WTC11 (cell line): Measurements from ENCODE around the gene MMAA. TPM values are rescaled to one million over a fixed set of nuclear protein-coding genes. Genes with fewer than 3 reads are reported as not detected.
"Not testable (repeated sequence)": the region's sequence is repeated elsewhere in the genome, so short reads cannot be mapped to it uniquely, and the experiment has no call there.

Experiments
- ATAC-seq: fragments of 200-7000 bp; cut with Tn5 transposase; 2 replicates; pipeline ENCODE4 v1.10.0; 2021; ENCODE audit warnings: mild to moderate bottlenecking, moderate library complexity
- CTCF ChIA-PET: fragments of 300-600 bp; sonication (Branson Sonifier 250); formaldehyde crosslinking; loops from one replicate; lab custom pipeline; 2021; ENCODE audit warnings: antibody characterized with exemption; lab: Charles Lee
- POLR2A ChIA-PET: fragments of 350-600 bp; sonication (Branson Sonifier 250); formaldehyde crosslinking; loops from one replicate; lab custom pipeline; 2021; ENCODE audit warnings: antibody characterized with exemption; lab: Charles Lee
- DNase-seq: peaks from one replicate; pipeline ENCODE4 v3.0.0; 2021; ENCODE audit warnings: low spot score
- H3K27ac Mint-ChIP-seq: 2 replicates; pipeline ENCODE4 v1.8.0; 2021; ENCODE audit warnings: mixed read lengths
- H3K27me3 Mint-ChIP-seq: 2 replicates; pipeline ENCODE4 v1.8.0; 2021; ENCODE audit warnings: low read depth, mild to moderate bottlenecking, moderate library complexity, mixed read lengths
- H3K36me3 Mint-ChIP-seq: 2 replicates; pipeline ENCODE4 v1.8.0; 2021; ENCODE audit warnings: mixed read lengths
- H3K4me1 Mint-ChIP-seq: 2 replicates; pipeline ENCODE4 v1.8.0; 2022; ENCODE audit warnings: mixed read lengths
- H3K4me3 Mint-ChIP-seq: 2 replicates; pipeline ENCODE4 v1.8.0; 2021; ENCODE audit warnings: mild to moderate bottlenecking, moderate library complexity, mixed read lengths
- H3K9me3 Mint-ChIP-seq: 2 replicates; pipeline ENCODE4 v1.8.0; 2021; ENCODE audit warnings: mixed read lengths
- ARID4B ChIP-seq: sonication (generic); formaldehyde crosslinking; IDR thresholded peaks from 2 replicates; pipeline ENCODE4 v1.8.0; 2023; ENCODE audit warnings: missing genetic modification reagents, mild to moderate bottlenecking, borderline replicate concordance
- ETV6 ChIP-seq: sonication (generic); formaldehyde crosslinking; IDR thresholded peaks from 2 replicates; pipeline ENCODE4 v1.8.1; 2022; ENCODE audit warnings: mild to moderate bottlenecking, missing genetic modification reagents
- FOXK1 ChIP-seq: sonication (generic); formaldehyde crosslinking; IDR thresholded peaks from 2 replicates; pipeline ENCODE4 v1.8.0; 2022; ENCODE audit warnings: mild to moderate bottlenecking, moderate library complexity, missing genetic modification reagents
- GTF2I ChIP-seq: fragments of 250-450 bp; sonication (Bioruptor Pico); conservative IDR thresholded peaks from 2 replicates; pipeline ENCODE4 v1.4.0; 2021; ENCODE audit warnings: mild to moderate bottlenecking
- IRF1 ChIP-seq: sonication (generic); formaldehyde crosslinking; IDR thresholded peaks from 2 replicates; pipeline ENCODE4 v1.8.0; 2023; ENCODE audit warnings: missing genetic modification reagents
- NR1H2 ChIP-seq: sonication (generic); formaldehyde crosslinking; IDR thresholded peaks from 2 replicates; pipeline ENCODE4 v1.9.0; 2021; ENCODE audit warnings: mild to moderate bottlenecking, moderate library complexity, missing genetic modification reagents
- NR2C2 ChIP-seq: sonication (generic); formaldehyde crosslinking; IDR thresholded peaks from 2 replicates; pipeline ENCODE4 v1.8.0; 2022; ENCODE audit warnings: mild to moderate bottlenecking, missing genetic modification reagents
- RELA ChIP-seq: sonication (generic); formaldehyde crosslinking; IDR thresholded peaks from 2 replicates; pipeline ENCODE4 v1.8.1; 2022; ENCODE audit warnings: missing genetic modification reagents, mild to moderate bottlenecking, borderline replicate concordance
- STAT6 ChIP-seq: sonication (generic); formaldehyde crosslinking; conservative IDR thresholded peaks from 2 replicates; pipeline ENCODE4 v1.8.1; 2023; ENCODE audit warnings: mild to moderate bottlenecking, low read depth, missing genetic modification reagents, moderate library complexity
- TEAD4 ChIP-seq: sonication (generic); formaldehyde crosslinking; IDR thresholded peaks from 2 replicates; pipeline ENCODE4 v1.8.0; 2022; ENCODE audit warnings: mild to moderate bottlenecking, missing genetic modification reagents
- ZBTB43 ChIP-seq: sonication (generic); formaldehyde crosslinking; IDR thresholded peaks from 2 replicates; pipeline ENCODE4 v1.8.1; 2023; ENCODE audit warnings: mild to moderate bottlenecking, missing genetic modification reagents
- ZNF219 ChIP-seq: sonication (generic); formaldehyde crosslinking; IDR thresholded peaks from 2 replicates; pipeline ENCODE4 v1.8.0; 2023; ENCODE audit warnings: missing genetic modification reagents, mild to moderate bottlenecking, borderline replicate concordance
- ZNF263 ChIP-seq: sonication (generic); formaldehyde crosslinking; IDR thresholded peaks from 2 replicates; pipeline ENCODE4 v1.8.1; 2022; ENCODE audit warnings: low read depth, mild to moderate bottlenecking, moderate library complexity, missing genetic modification reagents
- ZNF396 ChIP-seq: fragments of 250-450 bp; sonication (Bioruptor Pico); IDR thresholded peaks from 2 replicates; pipeline ENCODE4 v1.8.0; 2021; ENCODE audit warnings: mild to moderate bottlenecking, moderate library complexity, borderline replicate concordance
- total RNA-seq: library from RNA; stranded (reverse); gene quantifications from 3 replicates; pipeline ENCODE4 v1.2.3, GENCODE V29; 2021

The MMAA gene
- total RNA-seq, 1 experiment from 2014 or later, result 4.9 TPM

- TF ChIP-seq RELA (CRISPR knock-in tag) (no peak), ETV6 (CRISPR knock-in tag) (no peak), TEAD4 (CRISPR knock-in tag) (no peak), ZNF396 (CRISPR knock-in tag) (no peak), ZNF263 (peak; percentile 32; the same call in 1 of the 2 replicates)
- POLR2A ChIA-PET, result no interaction called here
- no peak overlapping the region for H3K27ac Mint-ChIP-seq
- no peak overlapping the region for H3K4me3 Mint-ChIP-seq
- CTCF ChIA-PET, result interaction anchor here (0.6 kb wide), 1 partner anchor 89 kb away, joined by 4 read pairs; no protein-coding TSS in a partner anchor
- DNase-seq (no peak), ATAC-seq (peak; percentile 39; the same call in 1 of the 2 replicates)
- no peaks in the 10 kb centered on the region; the same call in 1 of the 2 replicates for H3K27me3 Mint-ChIP-seq
- H3K36me3 Mint-ChIP-seq, result peaks cover 7% of the 10 kb centered on the region; the same call in 1 of the 2 replicates
- H3K4me1 Mint-ChIP-seq, result peaks cover 12% of the 10 kb centered on the region
- peaks cover 24% of the 10 kb centered on the region for H3K9me3 Mint-ChIP-seq
Measured at GRCh38 chr4:145587088-145587754, 32.0 kb upstream of the MMAA start.

- POLR2A ChIA-PET, CTCF ChIA-PET, H3K4me3 Mint-ChIP-seq, H3K27ac Mint-ChIP-seq, ATAC-seq, H3K27me3 Mint-ChIP-seq, H3K36me3 Mint-ChIP-seq, DNase-seq: not testable (repeated sequence)
- Mint-ChIP-seq H3K9me3 (peaks cover 28% of the 10 kb centered on the region), H3K4me1 (peaks cover 12% of the 10 kb centered on the region)
Measured at GRCh38 chr4:145589381-145589780, 29.8 kb upstream of the MMAA start.

- POLR2A ChIA-PET, result no interaction called here
- peaks cover 10% of the 10 kb centered on the region for H3K27me3 Mint-ChIP-seq
Measured at GRCh38 chr4:145589916-145590702, 29.1 kb upstream of the MMAA start.

More at GRCh38 chr4:145589916-145590702, 29.1 kb upstream of the MMAA start:
- TF ChIP-seq NR1H2 (CRISPR knock-in tag) (no peak), ZNF219 (CRISPR knock-in tag) (no peak), GTF2I (CRISPR knock-in tag) (no peak), STAT6 (CRISPR knock-in tag) (no peak), NR2C2 (CRISPR knock-in tag) (no peak), ARID4B (CRISPR knock-in tag) (no peak), IRF1 (no peak), ZBTB43 (CRISPR knock-in tag) (no peak), FOXK1 (no peak)
- TF ChIP-seq, all 79 proteins: peak for 0
- CTCF ChIA-PET, result no interaction called here
- no peak for DNase-seq
- Mint-ChIP-seq H3K36me3 (peaks cover 7% of the 10 kb centered on the region; the same call in 1 of the 2 replicates), H3K4me3 (no peak overlapping the region), H3K9me3 (peaks cover 28% of the 10 kb centered on the region), H3K27ac (no peak overlapping the region), H3K4me1 (peaks cover 12% of the 10 kb centered on the region)
- ATAC-seq, result no peak
